AG04450 (cell line): Measurements from ENCODE around the gene C17orf100. TPM values are rescaled to one million over a fixed set of nuclear protein-coding genes. Genes with fewer than 3 reads are reported as not detected.

Experiments
- CTCF ChIA-PET: fragments of 300-600, 350-600 bp; formaldehyde crosslinking; extraction: SDS; loops from one replicate; lab custom pipeline; 2022; ENCODE audit warnings: antibody characterized with exemption, inconsistent platforms; lab: Charles Lee
- POLR2A ChIA-PET: fragments of 350-600 bp; formaldehyde crosslinking; extraction: SDS; loops from one replicate; lab custom pipeline; 2021; ENCODE audit warnings: antibody characterized with exemption, inconsistent platforms; lab: Yijun Ruan, JAX
- DNase-seq: peaks from one replicate; pipeline ENCODE4 v3.0.0-alpha.2; 2011; ENCODE audit warnings: low read depth, low spot score
- H3K27ac ChIP-seq: one replicate; pipeline ENCODE4 v1.5.1; 2012; ENCODE audit warnings: low read depth, low read length, control low read depth
- H3K27me3 ChIP-seq: one replicate; pipeline ENCODE4 v1.6.0; 2012; ENCODE audit warnings: low read length; ENCODE audit not compliant: control insufficient read depth, insufficient read depth
- H3K4me3 ChIP-seq: 2 replicates; pipeline ENCODE4 v1.5.1; 2011; ENCODE audit warnings: mild to moderate bottlenecking, low read depth, low read length, control low read depth
- H3K9me3 ChIP-seq: 2 replicates; pipeline ENCODE4 v1.5.1; 2012; ENCODE audit warnings: low read length; ENCODE audit not compliant: control insufficient read depth, insufficient read depth
- polyA plus RNA-seq: library from polyadenylated mRNA; depleted of rRNA; stranded (reverse); fragments of >200 nt; gene quantifications from 2 replicates; pipeline ENCODE4 v1.2.3, GENCODE V29; 2011; rRNA removed
- small RNA-seq: library from RNA; depleted of rRNA; stranded (forward); fragments of <200 nt; gene quantifications from one replicate; pipeline ENCODE3, GENCODE V24; 2012; ENCODE audit warnings: low read depth; ENCODE audit not compliant: insufficient read length
- TF ChIP-seq, protein P1 (sequence below): IDR thresholded peaks from 2 replicates; pipeline ENCODE4 v1.5.1; 2011; ENCODE audit warnings: low read depth, low read length, control low read depth, inconsistent platforms

Gene C17orf100
- polyA plus RNA-seq, 1 experiment: 1.8 TPM

DNA sequence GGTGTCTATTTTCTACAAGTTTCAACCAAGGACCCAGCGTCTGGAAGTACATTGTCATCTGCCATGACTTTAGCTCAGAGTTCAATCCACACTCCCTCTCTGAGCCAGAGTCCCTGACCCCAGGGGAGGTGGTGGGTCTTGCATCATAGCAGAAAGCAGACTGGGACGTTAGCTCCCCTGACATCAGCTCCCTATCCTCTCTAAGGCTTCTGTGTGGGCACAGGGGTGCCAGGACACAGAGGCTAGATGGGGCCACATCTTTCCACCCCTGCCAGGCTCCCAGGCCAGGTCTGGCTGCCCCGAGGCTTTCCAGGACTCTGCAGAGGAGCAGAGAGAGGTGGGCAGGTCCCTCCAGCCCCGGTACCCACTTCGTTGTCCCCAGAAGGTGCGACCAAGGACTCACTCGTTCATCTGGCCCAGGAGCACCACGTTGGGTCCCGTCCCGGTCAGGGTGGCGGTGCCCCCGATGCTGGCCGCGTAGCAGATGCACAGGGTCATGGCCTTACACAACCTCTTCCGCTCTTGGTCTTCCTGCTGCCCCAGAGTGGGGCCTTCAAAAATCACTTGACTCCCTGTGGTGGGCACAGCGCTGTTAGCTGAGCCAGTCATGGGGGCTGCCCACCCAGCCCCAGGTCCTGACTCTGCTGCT, 51.1 kb downstream of the C17orf100 start:
- TF ChIP-seq, protein P1, sequence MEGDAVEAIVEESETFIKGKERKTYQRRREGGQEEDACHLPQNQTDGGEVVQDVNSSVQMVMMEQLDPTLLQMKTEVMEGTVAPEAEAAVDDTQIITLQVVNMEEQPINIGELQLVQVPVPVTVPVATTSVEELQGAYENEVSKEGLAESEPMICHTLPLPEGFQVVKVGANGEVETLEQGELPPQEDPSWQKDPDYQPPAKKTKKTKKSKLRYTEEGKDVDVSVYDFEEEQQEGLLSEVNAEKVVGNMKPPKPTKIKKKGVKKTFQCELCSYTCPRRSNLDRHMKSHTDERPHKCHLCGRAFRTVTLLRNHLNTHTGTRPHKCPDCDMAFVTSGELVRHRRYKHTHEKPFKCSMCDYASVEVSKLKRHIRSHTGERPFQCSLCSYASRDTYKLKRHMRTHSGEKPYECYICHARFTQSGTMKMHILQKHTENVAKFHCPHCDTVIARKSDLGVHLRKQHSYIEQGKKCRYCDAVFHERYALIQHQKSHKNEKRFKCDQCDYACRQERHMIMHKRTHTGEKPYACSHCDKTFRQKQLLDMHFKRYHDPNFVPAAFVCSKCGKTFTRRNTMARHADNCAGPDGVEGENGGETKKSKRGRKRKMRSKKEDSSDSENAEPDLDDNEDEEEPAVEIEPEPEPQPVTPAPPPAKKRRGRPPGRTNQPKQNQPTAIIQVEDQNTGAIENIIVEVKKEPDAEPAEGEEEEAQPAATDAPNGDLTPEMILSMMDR: no peak
- no peaks in the 10 kb centered on the region for H3K9me3 ChIP-seq
- no peak for DNase-seq
- no peak overlapping the region for H3K4me3 ChIP-seq
- peaks cover 10% of the 10 kb centered on the region for H3K27me3 ChIP-seq
- H3K27ac ChIP-seq: no peak overlapping the region
- ChIA-PET POLR2A (no interaction called here), CTCF (no interaction called here)

Small RNA genes within 50 kb of the gene (small RNA-seq; reads per million reads assigned to genes)
- gene MIR4520-1: not detected

Other genes with a start within 250 kb of the C17orf100 start
- not detected in 2 replicates for gene AIPL1, start 216.6 kb upstream of the C17orf100 start, polyA plus RNA-seq
- gene PIMREG, start 207.3 kb upstream of the C17orf100 start, polyA plus RNA-seq: 7.0 and 7.7 TPM in 2 replicates
- 0.38 and 0.45 TPM in 2 replicates for gene PITPNM3, start 95.2 kb upstream of the C17orf100 start, polyA plus RNA-seq
- gene KIAA0753, start 11.1 kb upstream of the C17orf100 start, polyA plus RNA-seq: 11.5 and 13.0 TPM in 2 replicates
- 239 and 320 TPM in 2 replicates for gene TXNDC17, start 10.7 kb upstream of the C17orf100 start, polyA plus RNA-seq
- 20.4 and 24.6 TPM in 2 replicates for gene MED31, start 157 bp upstream of the C17orf100 start, polyA plus RNA-seq
- gene SLC13A5, start 61.6 kb downstream of the C17orf100 start, polyA plus RNA-seq: not detected in 2 replicates
- 6.3 and 13.7 TPM in 2 replicates for gene XAF1, start 104.3 kb downstream of the C17orf100 start, polyA plus RNA-seq
- gene FBXO39, start 124.5 kb downstream of the C17orf100 start, polyA plus RNA-seq: 0.10 and 0.12 TPM in 2 replicates
- not detected in 2 replicates for gene TEKT1, start 180.0 kb downstream of the C17orf100 start, polyA plus RNA-seq